Neural cell (in vitro differentiated cells): ENCODE results near the gene CCNL2. TPM values are rescaled to one million over a fixed set of nuclear protein-coding genes. Genes with fewer than 3 reads are reported as not detected.

ENCODE experiments used
- H2AFZ ChIP-seq: fragments of 200-600, 300-800 bp; sonication (generic), shearing (Covaris generic); 2 replicates; pipeline ENCODE4 v1.6.0; 2014; ENCODE audit warnings: low read depth, mild to moderate bottlenecking, antibody characterized with exemption, low read length, moderate library complexity
- H3F3A ChIP-seq: fragments of 200-600 bp; shearing (Covaris generic); 2 replicates; pipeline ENCODE4 v1.6.1; 2016; ENCODE audit warnings: mild to moderate bottlenecking, moderate library complexity, mixed read lengths, antibody characterized with exemption, low read length; ENCODE audit not compliant: insufficient read depth, poor library complexity, severe bottlenecking
- H3K27ac ChIP-seq: fragments of 200-600, 300-800 bp; sonication (generic), shearing (Covaris generic); 2 replicates; pipeline ENCODE4 v1.5.1; 2014; ENCODE audit warnings: mild to moderate bottlenecking, low read length, moderate library complexity
- H3K27me3 ChIP-seq: fragments of 300-800, 200-600 bp; sonication (generic), shearing (Covaris generic); 2 replicates; pipeline ENCODE4 v1.6.0; 2014; ENCODE audit warnings: mild to moderate bottlenecking, low read depth, low read length, moderate library complexity; ENCODE audit not compliant: insufficient read depth
- H3K36me3 ChIP-seq: fragments of 300-800, 200-600 bp; sonication (generic), shearing (Covaris generic); 2 replicates; pipeline ENCODE4 v1.5.1; 2014; ENCODE audit warnings: mild to moderate bottlenecking, antibody characterized with exemption, low read length, moderate library complexity; ENCODE audit not compliant: insufficient read depth
- H3K4me2 ChIP-seq: fragments of 300-800, 200-600 bp; sonication (generic), shearing (Covaris generic); 2 replicates; pipeline ENCODE4 v1.6.0; 2014; ENCODE audit warnings: mild to moderate bottlenecking, low read length
- H3K4me3 ChIP-seq: fragments of 300-800, 200-600 bp; sonication (generic), shearing (Covaris generic); 2 replicates; pipeline ENCODE4 v1.5.1; 2014; ENCODE audit warnings: mild to moderate bottlenecking, low read length, moderate library complexity
- H3K79me2 ChIP-seq: fragments of 200-600 bp; shearing (Covaris generic); replicated peaks from 2 replicates; pipeline ENCODE4 v1.6.0; 2014; ENCODE audit warnings: mild to moderate bottlenecking, low read length, moderate library complexity; ENCODE audit not compliant: insufficient read depth
- H3K9ac ChIP-seq: fragments of 300-800, 200-600 bp; sonication (generic), shearing (Covaris generic); 2 replicates; pipeline ENCODE4 v1.6.1; 2016; ENCODE audit warnings: mild to moderate bottlenecking, low read length, mixed read lengths
- H3K9me2 ChIP-seq: fragments of 200-600 bp; shearing (Covaris generic); 2 replicates; pipeline ENCODE4 v1.6.1; 2016; ENCODE audit warnings: mild to moderate bottlenecking, low read length, mixed read lengths; ENCODE audit not compliant: insufficient read depth
- H3K9me3 ChIP-seq: fragments of 200-600, 300-800 bp; sonication (generic), shearing (Covaris generic); 2 replicates; pipeline ENCODE4 v1.6.1; 2016; ENCODE audit warnings: mild to moderate bottlenecking, mixed run types, low read length, moderate library complexity, mixed read lengths
- H4K20me1 ChIP-seq: fragments of 200-600 bp; shearing (Covaris generic); 2 replicates; pipeline ENCODE4 v1.6.1; 2016; ENCODE audit warnings: mild to moderate bottlenecking, mixed run types; ENCODE audit not compliant: insufficient read depth
- CTCF ChIP-seq: fragments of 450-650 bp; IDR thresholded peaks from 2 replicates; pipeline ENCODE4 v1.5.1; 2014; ENCODE audit warnings: antibody characterized with exemption, mild to moderate bottlenecking, moderate library complexity; ENCODE audit not compliant: poor library complexity, severe bottlenecking
- EP300 ChIP-seq: fragments of 450-650 bp; conservative IDR thresholded peaks from 2 replicates; pipeline ENCODE4 v1.6.1; 2014; ENCODE audit warnings: antibody characterized with exemption, mild to moderate bottlenecking, moderate library complexity; ENCODE audit not compliant: poor library complexity, severe bottlenecking
- EZH2 ChIP-seq: fragments of 200-600, 300-800 bp; shearing (Covaris generic), sonication (generic); IDR thresholded peaks from 2 replicates; pipeline ENCODE4 v1.6.1; 2014; ENCODE audit warnings: antibody characterized with exemption, low read length, borderline replicate concordance, mild to moderate bottlenecking; ENCODE audit not compliant: insufficient read depth, poor library complexity, severe bottlenecking
- MXI1 ChIP-seq: fragments of 450-650 bp; conservative IDR thresholded peaks from 2 replicates; pipeline ENCODE4 v1.6.1; 2014; ENCODE audit warnings: antibody characterized with exemption, mild to moderate bottlenecking; ENCODE audit not compliant: poor library complexity, severe bottlenecking
- POLR2AphosphoS5 ChIP-seq: IDR thresholded peaks from 2 replicates; pipeline ENCODE4 v1.6.1; 2012
- RAD21 ChIP-seq: fragments of 450-650 bp; conservative IDR thresholded peaks from 2 replicates; pipeline ENCODE4 v1.6.1; 2014; ENCODE audit warnings: antibody characterized with exemption, mild to moderate bottlenecking, moderate library complexity
- REST ChIP-seq: IDR thresholded peaks from 2 replicates; pipeline ENCODE4 v1.6.1; 2012; ENCODE audit warnings: borderline replicate concordance
- SMC3 ChIP-seq: fragments of 450-650 bp; conservative IDR thresholded peaks from 2 replicates; pipeline ENCODE4 v1.6.1; 2014; ENCODE audit warnings: antibody characterized with exemption, mild to moderate bottlenecking, moderate library complexity; ENCODE audit not compliant: poor library complexity
- TAF1 ChIP-seq: IDR thresholded peaks from 2 replicates; pipeline ENCODE4 v1.6.1; 2012; ENCODE audit warnings: low read depth
- polyA plus RNA-seq: library from polyadenylated mRNA; depleted of rRNA; stranded (reverse); fragments of >200 nt; gene quantifications from 2 replicates; pipeline ENCODE4 v1.2.3, GENCODE V29; 2014

The CCNL2 gene
- polyA plus RNA-seq, 1 donor from 2014 or later, result 696 TPM

DNA sequence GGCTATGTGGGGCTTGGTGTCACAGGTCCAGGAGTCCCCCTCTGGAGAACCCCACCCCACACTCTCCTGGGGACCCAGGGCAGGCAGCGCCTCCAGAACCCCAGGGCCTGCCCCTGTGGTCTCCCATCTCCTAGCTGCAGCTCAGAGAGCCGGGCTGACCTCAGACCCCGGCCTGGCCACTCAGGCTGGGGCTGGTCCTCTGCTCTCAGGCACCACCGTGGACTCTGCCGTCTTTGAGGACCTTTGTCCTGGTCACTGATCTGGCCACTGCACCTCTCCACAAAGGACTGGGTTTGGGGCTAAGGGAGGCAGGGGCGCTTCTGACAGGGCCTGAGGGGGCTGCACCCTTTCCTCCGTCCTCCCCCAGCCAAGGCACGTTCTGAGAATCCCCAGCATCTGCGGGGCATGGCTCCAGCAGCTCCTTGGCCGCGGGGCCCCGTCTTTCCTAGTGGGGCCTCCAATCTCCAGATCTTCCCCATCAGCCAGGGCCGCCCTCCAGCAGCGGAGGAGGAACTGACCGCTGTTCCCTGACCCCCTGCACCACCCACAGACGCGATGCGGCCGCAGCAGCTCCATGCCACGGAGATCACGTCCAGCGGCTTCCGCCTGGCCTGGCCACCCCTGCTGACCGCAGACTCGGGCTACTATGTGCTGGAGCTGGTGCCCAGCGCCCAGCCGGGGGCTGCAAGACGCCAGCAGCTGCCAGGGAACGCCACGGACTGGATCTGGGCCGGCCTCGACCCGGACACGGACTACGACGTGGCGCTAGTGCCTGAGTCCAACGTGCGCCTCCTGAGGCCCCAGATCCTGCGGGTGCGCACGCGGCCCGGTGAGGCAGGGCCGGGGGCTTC, 39.6 kb upstream of the CCNL2 start:
- H3K27ac ChIP-seq, result no peak overlapping the region
- no peaks in the 10 kb centered on the region for H3K9me2 ChIP-seq
- H3K27me3 ChIP-seq, result peaks cover 12% of the 10 kb centered on the region
- H3K9me3 ChIP-seq, result no peaks in the 10 kb centered on the region
- TF ChIP-seq RAD21 (no peak), CTCF (no peak), EP300 (no peak), POLR2AphosphoS5 (no peak), EZH2 (no peak), TAF1 (no peak)
- no peak overlapping the region for H3K4me2 ChIP-seq
- H4K20me1 ChIP-seq, result no peaks in the 10 kb centered on the region
- no peak overlapping the region for H3K4me3 ChIP-seq
- H2AFZ ChIP-seq, result no peak overlapping the region
- no peaks in the 10 kb centered on the region for H3K79me2 ChIP-seq
- H3F3A ChIP-seq, result no peaks in the 10 kb centered on the region
- H3K9ac ChIP-seq, result no peak overlapping the region
- H3K36me3 ChIP-seq, result no peaks in the 10 kb centered on the region

- no peak for TF ChIP-seq POLR2AphosphoS5
- TF ChIP-seq RAD21, result no peak
- no peak for TF ChIP-seq EZH2
- TF ChIP-seq EP300, result no peak
- H3K27me3 ChIP-seq, result peaks cover 12% of the 10 kb centered on the region
- H3K27ac ChIP-seq, result no peak overlapping the region
- H3K9ac ChIP-seq, result no peak overlapping the region
- H4K20me1 ChIP-seq, result no peaks in the 10 kb centered on the region
- no peaks in the 10 kb centered on the region for H3K9me3 ChIP-seq
- no peak overlapping the region for H2AFZ ChIP-seq
- H3K4me2 ChIP-seq, result no peak overlapping the region
- H3K9me2 ChIP-seq, result no peaks in the 10 kb centered on the region
- no peaks in the 10 kb centered on the region for H3K36me3 ChIP-seq
- no peak overlapping the region for H3K4me3 ChIP-seq
- no peaks in the 10 kb centered on the region for H3K79me2 ChIP-seq
- H3F3A ChIP-seq, result no peaks in the 10 kb centered on the region
Observed at GRCh38 chr1:1437904-1438376, 38.8 kb upstream of the CCNL2 start.

GRCh38 chr1:1437033-1437903, 38.1 kb upstream of the CCNL2 start:
- H4K20me1 ChIP-seq, result no peaks in the 10 kb centered on the region
- no peaks in the 10 kb centered on the region for H3K9me2 ChIP-seq
- H3K9ac ChIP-seq, result no peak overlapping the region
- TF ChIP-seq MXI1 (no peak), EP300 (no peak), SMC3 (no peak), POLR2AphosphoS5 (no peak), REST (no peak), EZH2 (no peak), RAD21 (no peak), TAF1 (no peak), CTCF (no peak)
- no peak overlapping the region for H3K4me2 ChIP-seq
- H3K27me3 ChIP-seq, result peaks cover 12% of the 10 kb centered on the region
- no peaks in the 10 kb centered on the region for H3K9me3 ChIP-seq
- no peaks in the 10 kb centered on the region for H3K79me2 ChIP-seq
- no peaks in the 10 kb centered on the region for H3F3A ChIP-seq
- no peak overlapping the region for H3K4me3 ChIP-seq
- H2AFZ ChIP-seq, result no peak overlapping the region
- no peak overlapping the region for H3K27ac ChIP-seq
- H3K36me3 ChIP-seq, result no peaks in the 10 kb centered on the region
